Measurements from ENCODE around the gene NSUN2. TPM values are rescaled to one million over a fixed set of nuclear protein-coding genes. Genes with fewer than 3 reads are reported as not detected.

The NSUN2 gene
- total RNA-seq: 10 to 100 TPM; 42.2 to 52.6 TPM

DNA sequence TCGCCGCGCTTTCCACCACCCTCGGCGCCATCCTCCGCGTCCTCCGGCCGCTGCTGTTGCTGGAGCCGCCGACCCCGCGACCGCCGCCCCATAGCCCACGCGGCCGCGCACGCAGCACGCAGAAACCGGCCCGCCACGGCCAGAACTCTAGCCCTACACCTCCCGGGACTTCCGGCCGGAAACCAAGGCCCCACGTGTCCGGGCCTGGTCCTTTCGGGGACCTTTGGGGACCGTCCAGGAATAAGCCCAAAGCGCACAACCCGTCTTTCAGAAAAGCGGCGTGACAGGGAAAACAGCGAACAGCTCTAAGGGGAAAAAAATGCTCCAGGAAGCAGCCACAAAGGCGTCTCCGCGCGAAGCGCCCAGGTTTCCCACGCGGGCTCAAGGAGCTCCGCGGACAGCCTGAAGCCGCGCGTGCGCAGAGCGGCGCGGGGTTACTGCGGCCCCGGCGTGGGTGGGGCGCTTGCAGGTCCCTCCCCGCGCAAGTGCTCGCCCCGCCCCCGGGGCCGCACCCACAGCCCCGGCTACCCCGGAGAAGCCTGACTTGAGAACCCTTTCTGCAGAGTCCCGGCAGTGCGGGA, at the start of gene NSUN2, which contains the start of gene SRD5A1:
Gene NSUN2 (minus strand): TSS at position 157 of the 581 bp plus-strand sequence. CDS start 65 bp downstream, at position 92.
Gene SRD5A1 (plus strand): TSS at position 553 of the 581 bp plus-strand sequence. CDS start 137 bp downstream, outside the sequence.
- peak within 1 kb of the TSS; percentile 88 to 94 for H3K27ac ChIP-seq
- no peaks in the 10 kb centered on the region for H3K27me3 ChIP-seq (replicated peaks; ENCODE audit: insufficient read depth)
- H3K9me3 ChIP-seq: no peaks in the 10 kb centered on the region
- DNase-seq (ENCODE audit: low spot score) (peak; percentile 54), ATAC-seq (ENCODE audit: insufficient number of reproducible peaks, low FRiP score, low read depth) (peak; percentile 99)
- no peak for TF ChIP-seq CTCF (IDR thresholded peaks at IDR 0.05)
- H3K36me3 ChIP-seq: peaks cover 8% of the 10 kb centered on the region
- H3K4me1 ChIP-seq (ENCODE audit: control insufficient read depth in 1 of 2, low read depth in 2 of 2): peaks cover 8 to 22% of the 10 kb centered on the region in 2 donors
- H3K4me3 ChIP-seq: peak within 1 kb of the TSS; percentile 90

DNA sequence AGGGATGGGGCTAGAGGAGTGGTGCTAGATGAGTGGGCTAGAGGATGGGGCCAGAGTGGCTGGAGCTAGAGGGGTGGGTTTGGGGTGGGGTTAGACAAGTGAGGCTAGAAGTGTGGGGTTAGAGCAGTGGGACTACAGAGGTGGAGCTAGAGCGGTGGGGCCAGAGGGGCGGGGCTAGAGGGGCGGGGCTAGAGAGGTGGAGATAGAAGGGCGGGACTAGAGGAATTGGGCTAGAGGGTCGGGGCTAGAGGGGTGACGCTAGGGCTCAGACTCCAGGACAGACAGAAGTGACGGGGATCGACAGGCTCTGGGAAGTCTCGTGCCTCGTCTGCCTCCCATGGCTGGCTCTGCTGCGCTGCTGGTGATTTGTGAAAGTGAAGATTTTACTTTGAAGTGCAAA, 49.4 kb upstream of the NSUN2 start:
- DNase-seq (ENCODE audit: low spot score) (no peak), ATAC-seq (ENCODE audit: insufficient number of reproducible peaks, low FRiP score, low read depth) (no peak)
- Histone ChIP-seq H3K9me3 (no peaks in the 10 kb centered on the region), H3K36me3 (no peaks in the 10 kb centered on the region), H3K27me3 (replicated peaks; ENCODE audit: insufficient read depth) (no peaks in the 10 kb centered on the region), H3K4me3 (no peak overlapping the region), H3K4me1 (ENCODE audit: control insufficient read depth in 1 of 2, low read depth in 2 of 2) (no peaks in the 10 kb centered on the region), H3K27ac (no peak overlapping the region)
- TF ChIP-seq CTCF (IDR thresholded peaks at IDR 0.05): no peak

- TF ChIP-seq CTCF (IDR thresholded peaks at IDR 0.05): no peak
- no peaks in the 10 kb centered on the region for H3K27me3 ChIP-seq (replicated peaks; ENCODE audit: insufficient read depth)
- H3K27ac ChIP-seq: no peak overlapping the region
- DNase-seq (ENCODE audit: low spot score) (no peak), ATAC-seq (ENCODE audit: insufficient number of reproducible peaks, low FRiP score, low read depth) (no peak)
- no peaks in the 10 kb centered on the region for H3K9me3 ChIP-seq
- H3K36me3 ChIP-seq: no peaks in the 10 kb centered on the region
- no peaks in the 10 kb centered on the region for H3K4me1 ChIP-seq (ENCODE audit: control insufficient read depth in 1 of 2, low read depth in 2 of 2)
- H3K4me3 ChIP-seq: no peak overlapping the region
Observed at GRCh38 chr5:6681682-6682081, 48.8 kb upstream of the NSUN2 start.

DNA sequence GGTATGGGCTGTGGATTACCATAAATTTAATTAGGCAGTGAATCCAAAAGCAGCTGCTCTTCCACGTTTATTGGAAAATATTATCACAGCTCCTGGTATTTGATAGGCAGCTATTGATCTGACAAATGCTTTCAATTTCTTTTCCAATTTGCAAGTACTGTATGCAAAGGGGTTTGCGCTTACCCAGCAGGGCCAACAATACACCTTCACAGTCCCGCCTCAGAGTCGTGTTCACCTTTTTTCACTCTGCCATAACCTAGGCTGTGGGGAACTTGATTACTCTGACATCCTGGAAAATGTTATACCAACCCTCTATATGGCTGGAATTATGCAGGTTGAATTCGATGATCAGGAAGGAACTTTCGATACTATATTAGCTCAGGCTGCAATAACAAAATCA, 48.1 kb upstream of the NSUN2 start:
- Histone ChIP-seq H3K36me3 (no peaks in the 10 kb centered on the region), H3K27me3 (replicated peaks; ENCODE audit: insufficient read depth) (no peaks in the 10 kb centered on the region), H3K4me3 (no peak overlapping the region), H3K27ac (no peak overlapping the region), H3K9me3 (no peaks in the 10 kb centered on the region), H3K4me1 (ENCODE audit: control insufficient read depth in 1 of 2, low read depth in 2 of 2) (no peaks in the 10 kb centered on the region)
- ATAC-seq (ENCODE audit: insufficient number of reproducible peaks, low FRiP score, low read depth) (no peak), DNase-seq (ENCODE audit: low spot score) (no peak)
- TF ChIP-seq CTCF (IDR thresholded peaks at IDR 0.05): no peak

GRCh38 chr5:6678385-6678784, 45.5 kb upstream of the NSUN2 start:
- TF ChIP-seq CTCF (IDR thresholded peaks at IDR 0.05): no peak
- Histone ChIP-seq H3K4me3 (no peak overlapping the region), H3K27ac (no peak overlapping the region), H3K9me3 (no peaks in the 10 kb centered on the region), H3K4me1 (ENCODE audit: control insufficient read depth in 1 of 2, low read depth in 2 of 2) (no peaks in the 10 kb centered on the region), H3K27me3 (replicated peaks; ENCODE audit: insufficient read depth) (no peaks in the 10 kb centered on the region), H3K36me3 (no peaks in the 10 kb centered on the region)
- no peak for DNase-seq (ENCODE audit: low spot score)
- no peak for ATAC-seq (ENCODE audit: insufficient number of reproducible peaks, low FRiP score, low read depth)

All from thoracic aorta (tissue), 2 donors.